Endothelial cell (in vitro differentiated cells): ENCODE measurements around the gene PLAGL1. TPM values are rescaled to one million over a fixed set of nuclear protein-coding genes. Genes with fewer than 3 reads are reported as not detected.

Experiments
- DNase-seq: peaks from one replicate; pipeline ENCODE4 v3.0.0; 2021; ENCODE audit warnings: low spot score
- H3K27ac Mint-ChIP-seq: one replicate; pipeline ENCODE4 v1.8.0; 2021; ENCODE audit warnings: mixed read lengths, inconsistent platforms; ENCODE audit not compliant: unreplicated experiment
- H3K27me3 Mint-ChIP-seq: one replicate; pipeline ENCODE4 v1.8.0; 2021; ENCODE audit warnings: mild to moderate bottlenecking, moderate library complexity, mixed read lengths, inconsistent platforms; ENCODE audit not compliant: unreplicated experiment
- H3K36me3 Mint-ChIP-seq: one replicate; pipeline ENCODE4 v1.8.0; 2021; ENCODE audit warnings: mild to moderate bottlenecking, low read depth, mixed read lengths, inconsistent platforms; ENCODE audit not compliant: unreplicated experiment
- H3K4me1 Mint-ChIP-seq: one replicate; pipeline ENCODE4 v1.8.0; 2021; ENCODE audit warnings: mild to moderate bottlenecking, mixed read lengths, inconsistent platforms; ENCODE audit not compliant: unreplicated experiment
- H3K4me3 Mint-ChIP-seq: one replicate; pipeline ENCODE4 v1.8.0; 2021; ENCODE audit warnings: mild to moderate bottlenecking, mixed read lengths, inconsistent platforms; ENCODE audit not compliant: unreplicated experiment
- H3K9me3 Mint-ChIP-seq: one replicate; pipeline ENCODE4 v1.8.0; 2021; ENCODE audit warnings: mixed read lengths, inconsistent platforms; ENCODE audit not compliant: unreplicated experiment
- CTCF ChIP-seq: fragments of 200-600 bp; sonication (generic); IDR thresholded peaks from one replicate; pipeline ENCODE4 v1.5.0; 2021; ENCODE audit warnings: antibody characterized with exemption; ENCODE audit not compliant: unreplicated experiment
- total RNA-seq: library from RNA; stranded (reverse); fragmentation: NEBNext Ultra II Directional; extraction: Animal tissue kit (Norgen Biotek cat#: 25700); gene quantifications from one replicate; pipeline ENCODE4 v1.2.1, GENCODE V29; 2021; ENCODE audit not compliant: unreplicated experiment

PLAGL1 gene
- total RNA-seq, 1 donor from 2014 or later, result 294 TPM

DNA sequence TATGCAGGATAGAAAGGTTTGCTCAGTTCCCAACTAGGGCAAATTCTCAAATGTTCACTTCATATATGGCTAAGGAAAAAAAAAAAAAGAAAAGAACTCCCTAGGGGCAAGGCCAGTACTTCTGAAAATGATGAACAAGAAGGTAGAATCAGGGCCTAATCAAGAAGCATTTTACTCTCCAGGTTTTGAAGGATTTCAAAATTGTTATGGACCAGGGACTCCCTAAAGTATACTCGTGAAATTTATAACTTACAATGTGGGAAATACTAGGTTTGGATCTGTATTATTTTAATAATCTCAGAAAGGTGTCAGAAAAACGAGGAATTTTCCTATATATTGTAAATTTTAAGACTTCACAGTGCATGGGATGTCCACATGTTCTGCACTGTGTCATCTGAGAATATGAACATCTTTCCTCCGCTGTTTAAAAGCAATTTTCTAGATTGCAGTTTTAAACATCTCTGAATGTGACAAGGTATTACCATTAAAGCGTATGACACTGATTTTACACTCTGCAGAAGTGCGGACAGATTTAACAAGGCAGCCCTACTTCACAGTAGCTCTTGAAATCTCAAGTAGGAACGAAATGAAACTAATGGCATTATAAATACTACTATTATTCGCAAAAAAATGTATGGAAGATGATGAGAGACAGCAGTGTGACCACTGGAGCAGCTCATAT is 14.0 kb downstream of the PLAGL1 start:
- Mint-ChIP-seq H3K4me1 (peaks cover 7% of the 10 kb centered on the region), H3K27ac (no peak overlapping the region), H3K4me3 (no peak overlapping the region), H3K9me3 (no peaks in the 10 kb centered on the region), H3K27me3 (no peaks in the 10 kb centered on the region), H3K36me3 (peaks cover 16% of the 10 kb centered on the region)
- DNase-seq, result no peak
- no peak for TF ChIP-seq CTCF

GRCh38 chr6:143992285-143992684 is 15.8 kb downstream of the PLAGL1 start:
- Mint-ChIP-seq H3K4me3 (peak overlapping the region; percentile 61), H3K4me1 (peaks cover 7% of the 10 kb centered on the region), H3K36me3 (peaks cover 23% of the 10 kb centered on the region), H3K27me3 (no peaks in the 10 kb centered on the region), H3K9me3 (no peaks in the 10 kb centered on the region), H3K27ac (no peak overlapping the region)
- no peak for DNase-seq
- TF ChIP-seq CTCF, result no peak

DNA sequence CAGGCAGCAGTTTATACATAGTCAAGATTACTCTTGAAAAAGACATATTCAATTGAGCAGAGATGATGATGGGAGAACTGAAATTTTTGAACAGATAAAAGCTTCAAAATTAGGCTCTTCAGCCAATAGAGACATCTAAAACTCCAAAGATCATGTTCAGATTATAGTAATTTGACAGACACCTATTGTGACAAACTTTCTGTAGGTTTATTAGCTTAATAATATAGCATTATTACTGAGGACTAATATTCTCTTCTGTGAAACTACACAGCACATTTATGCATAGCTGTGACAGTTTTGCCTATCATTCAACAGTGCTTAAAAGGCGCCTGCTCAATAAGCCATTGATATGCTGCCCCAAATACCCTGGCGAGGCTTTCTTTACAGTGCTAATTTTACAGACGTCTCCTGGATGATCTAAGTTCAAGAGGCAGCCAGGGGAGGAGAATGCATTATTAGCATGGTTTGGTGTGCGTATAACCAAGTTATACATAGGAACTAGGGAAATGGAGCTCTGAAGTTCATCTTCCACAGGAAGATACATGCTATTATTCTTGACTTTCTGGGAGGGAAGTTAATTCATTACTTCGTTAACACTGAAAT is 21.5 kb downstream of the PLAGL1 start:
- Mint-ChIP-seq H3K27me3 (no peaks in the 10 kb centered on the region), H3K4me3 (no peak overlapping the region), H3K9me3 (no peaks in the 10 kb centered on the region), H3K36me3 (peaks cover 12% of the 10 kb centered on the region), H3K4me1 (peaks cover 5% of the 10 kb centered on the region), H3K27ac (no peak overlapping the region)
- no peak for DNase-seq
- no peak for TF ChIP-seq CTCF

- no peak for DNase-seq
- TF ChIP-seq CTCF, result no peak
- H3K36me3 Mint-ChIP-seq, result peaks cover 10% of the 10 kb centered on the region
- no peak overlapping the region for H3K27ac Mint-ChIP-seq
- H3K27me3 Mint-ChIP-seq, result no peaks in the 10 kb centered on the region
- no peak overlapping the region for H3K4me3 Mint-ChIP-seq
- H3K9me3 Mint-ChIP-seq, result no peaks in the 10 kb centered on the region
- H3K4me1 Mint-ChIP-seq, result peaks cover 8% of the 10 kb centered on the region
Observed at GRCh38 chr6:143984666-143985065, 23.4 kb downstream of the PLAGL1 start.

- H3K27ac Mint-ChIP-seq, result no peak overlapping the region
- DNase-seq, result no peak
- peaks cover 1% of the 10 kb centered on the region for H3K27me3 Mint-ChIP-seq
- H3K9me3 Mint-ChIP-seq, result no peaks in the 10 kb centered on the region
- peaks cover 5% of the 10 kb centered on the region for H3K4me1 Mint-ChIP-seq
- H3K4me3 Mint-ChIP-seq, result no peak overlapping the region
- H3K36me3 Mint-ChIP-seq, result peaks cover under 1% of the 10 kb centered on the region
- no peak for TF ChIP-seq CTCF
Observed at GRCh38 chr6:143982968-143983367, 25.1 kb downstream of the PLAGL1 start.
